Measurements from ENCODE around the gene BOC.

BOC gene

DNA sequence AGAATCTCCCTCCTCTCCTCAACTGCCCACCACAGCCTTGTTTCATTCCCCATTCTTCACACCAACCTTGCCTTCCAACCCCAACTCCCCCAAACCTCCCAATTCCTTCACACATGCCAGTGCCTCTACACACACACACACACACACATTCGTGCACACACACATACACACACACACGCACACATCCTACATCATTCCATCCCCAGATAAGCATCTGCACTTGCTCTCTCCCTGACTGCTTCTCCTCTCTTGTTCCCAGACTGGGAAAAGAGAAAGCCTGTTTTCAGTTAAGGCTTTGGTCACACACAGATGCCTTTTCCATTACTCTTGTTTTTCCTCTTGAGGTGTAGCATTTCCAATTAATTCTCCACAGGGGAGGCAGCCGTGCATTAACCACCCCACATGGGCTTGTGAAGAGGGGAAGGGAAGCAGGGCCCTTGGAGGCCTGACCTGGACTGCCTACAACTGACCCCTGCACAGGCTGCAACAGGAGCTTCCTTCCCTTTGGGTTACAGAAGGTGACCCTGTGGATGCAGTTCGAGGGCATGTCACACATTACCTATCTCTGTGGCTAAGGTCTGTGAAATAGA, 32.0 kb upstream of the BOC start:
- no peak for TF ChIP-seq ZFX (IDR thresholded peaks at IDR 0.05)
- TF ChIP-seq, protein P1, sequence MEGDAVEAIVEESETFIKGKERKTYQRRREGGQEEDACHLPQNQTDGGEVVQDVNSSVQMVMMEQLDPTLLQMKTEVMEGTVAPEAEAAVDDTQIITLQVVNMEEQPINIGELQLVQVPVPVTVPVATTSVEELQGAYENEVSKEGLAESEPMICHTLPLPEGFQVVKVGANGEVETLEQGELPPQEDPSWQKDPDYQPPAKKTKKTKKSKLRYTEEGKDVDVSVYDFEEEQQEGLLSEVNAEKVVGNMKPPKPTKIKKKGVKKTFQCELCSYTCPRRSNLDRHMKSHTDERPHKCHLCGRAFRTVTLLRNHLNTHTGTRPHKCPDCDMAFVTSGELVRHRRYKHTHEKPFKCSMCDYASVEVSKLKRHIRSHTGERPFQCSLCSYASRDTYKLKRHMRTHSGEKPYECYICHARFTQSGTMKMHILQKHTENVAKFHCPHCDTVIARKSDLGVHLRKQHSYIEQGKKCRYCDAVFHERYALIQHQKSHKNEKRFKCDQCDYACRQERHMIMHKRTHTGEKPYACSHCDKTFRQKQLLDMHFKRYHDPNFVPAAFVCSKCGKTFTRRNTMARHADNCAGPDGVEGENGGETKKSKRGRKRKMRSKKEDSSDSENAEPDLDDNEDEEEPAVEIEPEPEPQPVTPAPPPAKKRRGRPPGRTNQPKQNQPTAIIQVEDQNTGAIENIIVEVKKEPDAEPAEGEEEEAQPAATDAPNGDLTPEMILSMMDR (conservative IDR thresholded peaks at IDR 0.05), result no peak
- H3K27ac ChIP-seq, result no peak overlapping the region

DNA sequence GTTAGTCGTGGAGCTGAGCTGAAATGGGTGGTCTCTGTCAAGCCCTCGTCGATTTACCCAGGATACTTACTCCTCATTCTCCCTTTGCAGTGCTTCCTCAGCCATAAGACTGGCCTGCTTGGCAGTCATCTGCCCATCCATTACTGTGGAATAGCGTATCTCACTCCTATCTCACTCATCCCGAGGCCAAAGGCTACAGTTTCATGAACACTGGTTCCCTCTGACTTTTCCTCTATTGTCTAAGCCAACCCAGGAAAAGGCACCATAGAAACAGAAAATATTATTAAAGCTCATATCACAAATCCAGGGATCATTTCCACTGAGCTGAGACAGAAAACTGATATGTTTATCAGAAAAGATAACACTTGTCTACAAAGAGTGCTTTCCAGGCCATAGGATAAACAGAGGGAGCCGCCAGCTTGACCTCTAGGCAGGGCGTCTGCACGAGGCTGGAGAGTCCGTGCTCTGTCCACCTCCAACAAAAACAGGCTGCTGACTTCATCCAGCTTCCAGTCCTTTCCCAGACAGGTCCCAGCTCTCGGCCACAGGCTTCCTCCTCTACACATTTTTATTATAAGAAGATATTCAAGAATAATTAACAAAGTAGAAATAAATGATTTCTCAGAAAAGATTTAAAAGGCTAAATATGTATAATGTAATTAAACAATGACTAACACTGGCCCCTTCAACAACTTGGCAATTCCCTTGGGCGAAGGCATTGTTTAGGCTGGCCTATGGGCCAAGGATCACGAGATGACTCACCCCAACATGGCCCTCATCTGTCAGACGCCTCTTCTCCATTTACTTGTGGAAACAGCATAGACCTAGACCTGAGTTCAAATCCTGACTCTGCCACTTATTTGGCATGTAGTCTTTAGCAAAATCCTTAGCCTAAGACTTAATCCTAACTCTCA, 27.4 kb upstream of the BOC start:
- no peak for TF ChIP-seq ZFX (IDR thresholded peaks at IDR 0.05)
- TF ChIP-seq, protein P1 (conservative IDR thresholded peaks at IDR 0.05), result no peak
- no peak overlapping the region for H3K27ac ChIP-seq

DNA sequence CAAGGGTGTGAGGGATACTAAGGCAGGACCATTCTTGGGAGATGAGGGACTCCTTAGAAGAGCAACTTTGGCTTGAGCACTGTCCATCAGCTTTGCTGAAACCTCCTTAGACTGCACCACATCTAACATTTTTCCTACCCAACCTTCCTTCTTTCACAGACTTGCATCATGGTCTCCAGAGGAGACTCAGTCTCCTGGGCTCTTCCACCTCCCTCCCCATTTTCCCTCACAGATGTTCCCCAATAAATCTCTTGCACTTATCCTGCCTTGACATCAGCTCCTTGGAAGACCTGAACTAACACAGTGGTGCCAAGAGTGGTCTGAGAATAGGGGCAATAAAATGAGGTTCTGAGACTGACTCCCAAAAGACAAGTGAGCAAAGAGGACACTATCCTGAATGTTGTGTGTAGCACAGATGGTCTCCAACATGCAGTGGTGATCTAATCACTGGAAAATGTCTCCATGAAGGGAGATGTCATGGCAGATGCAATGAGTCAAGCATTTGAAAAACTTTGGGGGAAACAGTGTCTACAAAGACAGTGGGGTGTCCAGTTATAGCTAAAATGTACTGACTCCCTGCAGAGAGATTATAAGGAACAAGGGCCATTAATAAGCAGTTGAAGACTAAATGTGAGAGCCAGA, 26.0 kb upstream of the BOC start:
- TF ChIP-seq, protein P1 (conservative IDR thresholded peaks at IDR 0.05), result no peak
- TF ChIP-seq ZFX (IDR thresholded peaks at IDR 0.05), result no peak
- H3K27ac ChIP-seq, result no peak overlapping the region

DNA sequence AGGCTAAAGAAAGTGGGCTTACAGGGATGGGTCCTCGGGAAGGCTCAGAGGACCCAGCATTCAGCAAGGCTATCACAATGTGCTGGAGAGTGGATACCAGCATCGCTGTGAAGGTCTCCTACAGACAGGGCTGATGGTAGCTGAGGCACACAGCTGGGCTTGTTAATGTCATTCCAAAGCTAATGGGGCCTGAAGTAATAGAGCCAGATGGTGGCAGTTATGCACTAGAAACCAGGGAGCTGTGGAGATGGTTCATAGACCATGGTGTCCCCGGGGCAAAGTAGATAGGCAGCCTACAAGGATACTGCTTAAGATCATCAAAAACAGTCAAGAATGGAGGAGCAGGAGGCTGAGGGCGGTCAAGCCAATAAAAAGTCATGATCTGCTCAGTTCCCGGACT, 24.8 kb upstream of the BOC start:
- no peak for TF ChIP-seq ZFX (IDR thresholded peaks at IDR 0.05)
- TF ChIP-seq, protein P1 (conservative IDR thresholded peaks at IDR 0.05), result no peak
- H3K27ac ChIP-seq, result no peak overlapping the region

DNA sequence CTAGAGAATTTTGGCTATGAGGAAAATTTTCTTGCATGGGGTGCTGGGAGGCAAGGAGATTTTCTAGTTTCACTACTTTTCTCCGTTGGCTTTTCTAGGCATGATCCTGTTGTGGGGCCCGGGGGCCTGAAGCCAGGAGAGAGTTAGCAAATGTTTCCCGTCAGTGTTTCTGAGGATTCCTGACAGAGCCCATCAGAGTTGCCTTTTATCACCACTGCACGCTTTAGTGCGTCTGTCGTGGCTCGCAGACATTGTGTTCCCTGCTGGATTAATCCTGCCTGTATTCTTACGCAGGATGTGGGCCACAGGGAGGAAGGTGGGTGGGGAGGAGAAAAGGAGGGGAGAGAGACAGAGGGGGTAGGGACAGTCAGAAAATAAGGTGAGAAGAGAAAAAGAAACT, 18.1 kb upstream of the BOC start:
- no peak overlapping the region for H3K27ac ChIP-seq
- TF ChIP-seq, protein P1 (conservative IDR thresholded peaks at IDR 0.05), result no peak
- no peak for TF ChIP-seq ZFX (IDR thresholded peaks at IDR 0.05)

DNA sequence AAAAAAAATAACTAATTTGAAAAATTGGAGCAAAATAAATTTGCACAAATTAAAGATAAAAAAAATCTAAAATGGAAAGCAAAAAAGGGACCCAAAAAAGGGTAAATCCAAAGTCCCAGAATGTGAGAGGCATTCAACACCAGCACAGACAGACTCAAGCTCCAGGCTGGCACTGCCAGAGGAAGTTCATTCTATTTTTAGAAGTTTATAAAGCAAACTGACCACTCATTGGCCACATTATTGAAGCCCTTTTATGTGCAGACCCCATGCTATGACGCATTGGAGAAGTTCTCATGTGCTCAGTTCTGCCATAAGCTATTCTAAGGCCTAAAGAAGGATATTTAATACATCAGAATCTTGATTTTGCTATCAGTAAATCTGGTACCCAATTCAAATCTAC, 17.6 kb upstream of the BOC start:
- TF ChIP-seq ZFX (IDR thresholded peaks at IDR 0.05), result no peak
- TF ChIP-seq, protein P1 (conservative IDR thresholded peaks at IDR 0.05), result no peak
- no peak overlapping the region for H3K27ac ChIP-seq
